SU-DHL-6 (cell line): ENCODE results near the gene CCND1.

Source experiments
- H2AFZ ChIP-seq: fragments of 200-600 bp; sonication (generic); 2 replicates; pipeline ENCODE4 v1.6.1; 2014; ENCODE audit warnings: low read depth, mild to moderate bottlenecking, moderate library complexity, mixed read lengths, antibody characterized with exemption, low read length; ENCODE audit not compliant: severe bottlenecking
- H3F3A ChIP-seq: fragments of 200-600 bp; shearing (Covaris generic); 2 replicates; pipeline ENCODE4 v1.6.0; 2016; ENCODE audit warnings: antibody characterized with exemption, mild to moderate bottlenecking; ENCODE audit not compliant: insufficient read depth
- H3K27ac ChIP-seq: fragments of 200-600 bp; sonication (generic); 2 replicates; pipeline ENCODE4 v1.5.1; 2016; ENCODE audit warnings: low read depth, mild to moderate bottlenecking, low read length, moderate library complexity, mixed read lengths
- H3K27me3 ChIP-seq: fragments of 200-600 bp; sonication (generic), shearing (Covaris generic); 2 replicates; pipeline ENCODE4 v1.6.0; 2014; ENCODE audit warnings: mild to moderate bottlenecking, low read length
- H3K36me3 ChIP-seq: fragments of 200-600 bp; sonication (generic); 2 replicates; pipeline ENCODE4 v1.6.1; 2014; ENCODE audit warnings: mild to moderate bottlenecking, low read length, mixed read lengths
- H3K4me2 ChIP-seq: fragments of 300-600, 200-600 bp; shearing (Covaris generic), sonication (generic); 2 replicates; pipeline ENCODE4 v1.6.0; 2014; ENCODE audit warnings: low read length, low read depth, mild to moderate bottlenecking; ENCODE audit not compliant: poor library complexity, severe bottlenecking
- H3K4me3 ChIP-seq: fragments of 200-600 bp; sonication (generic); 2 replicates; pipeline ENCODE4 v1.5.1; 2014; ENCODE audit warnings: antibody characterized with exemption, low read length, mild to moderate bottlenecking, mixed read lengths; ENCODE audit not compliant: insufficient read depth, poor library complexity, severe bottlenecking
- H3K79me2 ChIP-seq: fragments of 200-600 bp; sonication (generic); 2 replicates; pipeline ENCODE4 v1.6.1; 2014; ENCODE audit warnings: mild to moderate bottlenecking, low read length, moderate library complexity; ENCODE audit not compliant: insufficient read depth
- H3K9ac ChIP-seq: fragments of 200-600 bp; sonication (generic); 2 replicates; pipeline ENCODE4 v1.7.0; 2014; ENCODE audit warnings: mild to moderate bottlenecking, low read length
- H3K9me2 ChIP-seq: fragments of 200-600 bp; sonication (generic); replicated peaks from 2 replicates; pipeline ENCODE4 v1.6.1; 2014; ENCODE audit warnings: low read length; ENCODE audit not compliant: insufficient read depth
- H3K9me3 ChIP-seq: fragments of 200-600 bp; sonication (generic); 2 replicates; pipeline ENCODE4 v1.6.1; 2014; ENCODE audit warnings: low read length, mixed read lengths; ENCODE audit not compliant: insufficient read depth
- H4K20me1 ChIP-seq: fragments of 200-600 bp; sonication (generic); 2 replicates; pipeline ENCODE4 v1.6.1; 2014; ENCODE audit warnings: low read depth, mild to moderate bottlenecking, antibody characterized with exemption, low read length, moderate library complexity, mixed read lengths
- CTCF ChIP-seq: fragments of 200-600 bp; sonication (generic); IDR thresholded peaks from one replicate; pipeline ENCODE4 v1.5.1; 2017; ENCODE audit warnings: antibody characterized with exemption, mild to moderate bottlenecking, low read length, moderate library complexity; ENCODE audit not compliant: insufficient read depth, poor library complexity, severe bottlenecking
- EZH2phosphoT487 ChIP-seq: fragments of 200-600 bp; sonication (generic), shearing (Covaris generic); conservative IDR thresholded peaks from 2 replicates; pipeline ENCODE4 v1.6.1; 2018; ENCODE audit warnings: mild to moderate bottlenecking, antibody characterized with exemption, low read length, moderate library complexity, mixed read lengths

CCND1 gene

GRCh38 chr11:69624293-69624692, 16.7 kb upstream of the CCND1 start:
- no peaks in the 10 kb centered on the region for H3K9me2 ChIP-seq
- H4K20me1 ChIP-seq, result no peaks in the 10 kb centered on the region
- no peaks in the 10 kb centered on the region for H3K79me2 ChIP-seq
- TF ChIP-seq EZH2phosphoT487, result no peak
- TF ChIP-seq CTCF, result no peak
- no peaks in the 10 kb centered on the region for H3K36me3 ChIP-seq
- no peaks in the 10 kb centered on the region for H3K27me3 ChIP-seq
- no peak overlapping the region for H3K4me3 ChIP-seq
- H3K27ac ChIP-seq, result no peak overlapping the region
- no peak overlapping the region for H2AFZ ChIP-seq
- H3K4me2 ChIP-seq, result no peak overlapping the region
- no peaks in the 10 kb centered on the region for H3F3A ChIP-seq
- H3K9ac ChIP-seq, result no peak overlapping the region
- no peaks in the 10 kb centered on the region for H3K9me3 ChIP-seq

GRCh38 chr11:69625476-69625875, 15.5 kb upstream of the CCND1 start:
- TF ChIP-seq CTCF, result no peak
- TF ChIP-seq EZH2phosphoT487, result no peak
- Histone ChIP-seq H3K4me3 (no peak overlapping the region), H3K9me2 (no peaks in the 10 kb centered on the region), H3K79me2 (no peaks in the 10 kb centered on the region), H3K4me2 (no peak overlapping the region), H3K9ac (no peak overlapping the region), H3K9me3 (no peaks in the 10 kb centered on the region), H3F3A (no peaks in the 10 kb centered on the region), H3K36me3 (no peaks in the 10 kb centered on the region), H2AFZ (no peak overlapping the region), H3K27me3 (no peaks in the 10 kb centered on the region), H4K20me1 (no peaks in the 10 kb centered on the region), H3K27ac (no peak overlapping the region)

GRCh38 chr11:69627551-69627950, 13.4 kb upstream of the CCND1 start:
- H3K79me2 ChIP-seq, result no peaks in the 10 kb centered on the region
- H3K9me3 ChIP-seq, result no peaks in the 10 kb centered on the region
- no peak overlapping the region for H3K27ac ChIP-seq

More at GRCh38 chr11:69627551-69627950, 13.4 kb upstream of the CCND1 start:
- Histone ChIP-seq H3F3A (no peaks in the 10 kb centered on the region), H3K27me3 (no peaks in the 10 kb centered on the region), H2AFZ (no peak overlapping the region), H3K36me3 (no peaks in the 10 kb centered on the region), H3K9me2 (no peaks in the 10 kb centered on the region), H3K4me3 (no peak overlapping the region), H3K9ac (no peak overlapping the region), H4K20me1 (no peaks in the 10 kb centered on the region), H3K4me2 (no peak overlapping the region)
- no peak for TF ChIP-seq CTCF
- TF ChIP-seq EZH2phosphoT487, result no peak
